Measurements from ENCODE around the gene BRD7.
"Not testable (repeated sequence)": the region's sequence is repeated elsewhere in the genome, so short reads cannot be mapped to it uniquely, and the experiment has no call there.

Gene BRD7

DNA sequence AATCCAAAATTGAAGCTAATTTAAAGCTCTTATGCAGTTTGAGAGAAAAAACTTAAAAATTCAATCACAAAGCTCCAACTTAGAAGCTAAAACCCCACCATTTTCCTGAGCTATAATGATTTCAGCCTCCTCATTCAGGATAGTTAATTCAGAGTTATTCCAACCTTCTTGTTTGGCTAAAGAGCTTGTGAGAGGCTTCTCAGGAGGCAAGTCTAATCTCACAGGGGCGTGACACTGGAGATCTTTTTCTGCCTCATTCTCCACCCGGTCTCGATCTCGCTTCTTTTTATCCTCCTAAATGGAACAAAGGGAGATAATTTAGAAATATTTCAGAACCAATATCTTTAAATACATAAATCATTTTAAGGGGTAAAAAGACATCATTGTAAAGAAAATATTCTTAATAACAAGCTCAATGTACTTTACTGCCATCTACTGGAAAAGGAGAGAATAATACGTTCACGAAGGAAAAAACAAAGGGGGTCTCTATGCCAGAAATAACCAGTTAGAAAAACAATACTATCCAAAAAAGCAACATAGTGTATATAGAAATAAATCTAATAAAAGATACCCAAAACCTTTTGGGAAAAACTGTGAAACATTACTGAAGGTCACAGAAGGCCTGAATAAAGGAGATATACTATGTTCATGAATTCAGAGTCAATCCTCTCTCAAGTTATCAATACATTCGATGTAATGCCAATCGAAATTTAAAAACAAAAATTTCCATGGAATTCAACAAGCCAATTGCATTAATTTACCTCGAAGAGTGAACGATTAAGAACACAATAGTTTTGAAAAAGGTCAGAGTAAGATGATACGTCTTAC, 13.9 kb downstream of the BRD7 start:
- DNase-seq (ENCODE audit: low read depth), result no peak

DNA sequence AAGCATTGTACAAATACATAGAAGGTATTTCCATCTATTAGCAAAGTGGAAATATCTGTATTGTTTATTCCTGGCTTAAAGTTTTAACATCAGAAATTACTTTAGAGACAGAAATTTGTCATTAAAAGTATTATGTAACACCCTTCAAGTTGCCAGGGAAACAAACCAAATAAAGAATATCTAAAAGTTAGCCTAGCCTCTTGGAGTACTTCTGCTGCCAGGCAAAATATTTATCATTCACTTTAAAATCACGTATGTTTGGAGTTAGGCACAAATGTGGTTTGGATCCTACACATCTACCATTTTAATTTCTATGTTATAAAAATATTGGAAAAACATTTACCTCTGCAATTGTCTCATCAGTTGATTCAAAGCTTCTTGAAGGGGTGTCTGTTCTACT, 14.7 kb downstream of the BRD7 start:
- DNase-seq (ENCODE audit: low read depth), result no peak

DNA sequence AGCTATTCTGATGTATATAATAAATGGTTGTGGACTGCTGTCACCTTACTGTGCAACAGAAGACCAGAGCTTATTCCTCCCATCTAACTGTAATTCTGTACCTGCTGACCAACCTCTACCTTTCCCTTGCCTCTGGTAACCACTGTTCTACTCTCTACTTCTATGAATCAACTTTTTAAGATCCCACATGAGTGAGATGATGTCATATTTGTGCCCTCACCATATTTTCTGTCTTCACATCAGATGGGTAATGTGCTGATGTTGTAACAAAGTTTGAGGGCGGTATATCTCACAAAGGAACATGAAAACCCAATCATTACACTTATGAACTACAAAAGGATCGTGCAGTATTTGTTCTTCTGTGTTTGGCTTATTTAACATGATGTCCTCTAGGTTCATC, 16.8 kb downstream of the BRD7 start:
- DNase-seq (ENCODE audit: low read depth), result no peak

DNA sequence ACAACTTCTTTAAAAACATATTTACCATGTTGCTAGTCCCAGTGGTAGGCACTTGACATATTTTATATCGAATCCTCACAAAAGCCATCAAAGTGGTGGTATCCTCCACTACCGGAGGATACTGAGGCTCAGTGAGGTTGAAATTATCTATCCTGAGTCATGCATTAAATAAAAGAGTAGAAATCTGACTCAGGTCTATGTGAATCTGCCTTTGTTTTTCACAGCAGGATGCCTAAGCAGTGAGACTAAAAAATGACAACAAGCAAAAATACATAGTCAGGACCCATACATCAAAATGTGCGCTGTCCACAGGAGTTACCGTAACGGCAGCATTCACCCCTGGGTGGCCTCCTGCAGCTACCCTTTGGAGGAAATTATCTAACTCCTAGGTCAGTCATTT, 17.7 kb downstream of the BRD7 start:
- DNase-seq (ENCODE audit: low read depth), result no peak

DNA sequence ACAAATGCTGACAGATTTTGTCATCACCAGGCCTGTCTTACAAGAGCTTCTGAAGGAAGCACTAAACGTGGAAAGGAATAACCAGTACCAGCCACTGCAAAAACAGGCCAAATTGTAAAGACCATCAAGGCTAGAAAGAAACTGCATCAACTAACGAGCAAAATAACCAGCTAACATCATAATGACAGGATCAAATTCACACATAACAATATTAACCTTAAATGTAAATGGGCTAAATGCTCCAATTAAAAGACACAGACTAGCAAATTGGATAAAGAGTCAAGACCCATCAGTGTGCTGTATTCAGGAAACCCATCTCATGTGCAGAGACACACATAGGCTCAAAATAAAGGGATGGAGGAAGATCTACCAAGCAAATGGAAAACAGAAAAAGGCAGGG, 23.6 kb downstream of the BRD7 start:
- not testable (repeated sequence) for DNase-seq (ENCODE audit: low read depth)

DNA sequence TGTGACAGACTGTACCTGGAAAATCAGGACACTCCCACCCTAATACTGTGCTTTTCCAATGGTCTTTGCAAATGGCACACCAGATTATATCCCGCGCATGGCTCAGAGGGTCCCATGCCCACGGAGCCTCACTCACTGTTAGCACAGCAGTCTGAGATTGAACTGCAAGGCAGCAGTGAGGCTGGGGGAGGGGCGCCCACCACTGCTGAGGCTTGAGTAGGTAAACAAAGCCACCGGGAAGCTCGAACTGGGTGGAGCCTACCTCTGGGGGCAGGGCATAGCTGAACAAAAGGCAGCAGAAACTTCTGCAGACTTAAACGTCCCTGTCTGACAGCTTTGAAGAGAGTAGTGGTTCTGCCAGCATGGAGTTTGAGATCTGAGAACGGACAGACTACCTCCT, 25.2 kb downstream of the BRD7 start:
- not testable (repeated sequence) for DNase-seq (ENCODE audit: low read depth)

DNA sequence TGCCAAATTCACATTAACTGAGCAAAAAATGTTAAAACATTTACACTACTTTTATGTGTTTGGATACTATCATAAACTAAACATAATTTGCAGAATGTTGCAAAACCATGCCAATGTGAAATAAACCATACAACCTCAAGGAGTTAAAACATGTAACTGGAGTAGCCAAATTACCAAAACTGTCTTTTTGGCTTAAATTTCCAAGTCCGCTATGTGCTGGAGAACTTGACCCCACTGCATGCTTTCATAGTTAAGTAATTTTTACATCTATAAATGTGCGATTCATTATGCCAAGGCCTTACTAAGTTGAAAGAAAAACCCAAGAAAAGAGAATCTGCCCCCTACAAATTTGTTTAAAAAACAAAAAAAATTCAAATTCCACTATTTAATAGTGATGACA, 28.2 kb downstream of the BRD7 start:
- DNase-seq (ENCODE audit: low read depth), result no peak

DNA sequence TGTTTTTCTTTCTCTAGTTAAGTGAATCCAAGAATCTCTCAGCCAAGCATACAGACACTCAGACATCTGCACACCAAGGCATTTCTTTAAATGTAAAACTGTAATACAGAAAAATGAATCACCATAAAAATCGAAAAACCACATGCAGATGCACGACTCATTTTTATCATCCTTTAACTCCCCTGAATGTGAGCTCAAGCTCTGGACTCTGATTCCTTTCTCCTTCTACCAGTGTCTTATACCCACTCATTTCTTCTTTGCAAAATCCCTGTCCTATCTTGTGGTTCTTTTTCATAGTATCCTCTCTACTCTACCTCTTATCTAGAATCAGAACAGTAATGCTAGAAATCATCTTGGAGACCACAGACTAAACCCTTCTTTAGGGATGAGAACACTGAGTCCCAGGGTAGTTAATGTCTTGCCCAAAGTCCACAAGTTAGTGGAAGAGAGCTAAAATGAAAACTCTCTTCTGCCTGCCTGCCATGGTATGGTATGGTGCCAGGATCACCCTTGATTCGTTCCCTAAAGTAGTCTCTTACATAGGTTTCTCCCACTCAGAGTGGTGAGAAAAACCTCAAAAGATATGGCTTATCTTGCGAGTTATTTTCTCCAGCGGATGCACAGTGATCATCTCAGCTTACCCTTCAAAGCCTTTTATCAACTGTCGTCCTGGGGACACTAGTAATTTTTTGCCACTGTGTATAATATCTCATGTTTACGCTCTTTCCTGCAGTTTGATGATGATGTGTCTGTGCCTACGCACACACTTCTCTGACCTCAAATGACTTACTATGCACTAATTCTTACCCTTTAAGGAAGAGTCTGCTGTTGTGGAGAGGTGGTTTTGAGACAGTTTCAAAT, 30.2 kb downstream of the BRD7 start:
- no peak for DNase-seq (ENCODE audit: low read depth)

DNA sequence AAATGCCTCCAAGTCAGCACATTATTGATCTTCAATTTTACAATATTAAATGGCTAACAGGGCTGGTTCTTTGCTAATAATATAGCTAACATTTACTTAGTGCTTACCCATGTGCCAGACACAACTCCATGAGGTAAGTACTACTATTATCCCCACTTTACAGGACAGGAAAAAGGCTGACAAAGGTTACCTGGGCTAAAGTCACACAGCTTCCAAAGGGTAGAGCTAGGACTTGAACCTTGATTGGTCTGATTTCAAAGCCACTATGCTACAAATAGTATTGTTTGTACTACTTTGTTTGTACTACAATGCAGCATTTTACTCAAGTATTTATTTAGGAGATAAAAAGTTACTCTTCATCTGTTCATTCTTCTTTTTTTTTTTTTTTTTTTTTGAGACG, 31.9 kb downstream of the BRD7 start:
- no peak for DNase-seq (ENCODE audit: low read depth)

DNA sequence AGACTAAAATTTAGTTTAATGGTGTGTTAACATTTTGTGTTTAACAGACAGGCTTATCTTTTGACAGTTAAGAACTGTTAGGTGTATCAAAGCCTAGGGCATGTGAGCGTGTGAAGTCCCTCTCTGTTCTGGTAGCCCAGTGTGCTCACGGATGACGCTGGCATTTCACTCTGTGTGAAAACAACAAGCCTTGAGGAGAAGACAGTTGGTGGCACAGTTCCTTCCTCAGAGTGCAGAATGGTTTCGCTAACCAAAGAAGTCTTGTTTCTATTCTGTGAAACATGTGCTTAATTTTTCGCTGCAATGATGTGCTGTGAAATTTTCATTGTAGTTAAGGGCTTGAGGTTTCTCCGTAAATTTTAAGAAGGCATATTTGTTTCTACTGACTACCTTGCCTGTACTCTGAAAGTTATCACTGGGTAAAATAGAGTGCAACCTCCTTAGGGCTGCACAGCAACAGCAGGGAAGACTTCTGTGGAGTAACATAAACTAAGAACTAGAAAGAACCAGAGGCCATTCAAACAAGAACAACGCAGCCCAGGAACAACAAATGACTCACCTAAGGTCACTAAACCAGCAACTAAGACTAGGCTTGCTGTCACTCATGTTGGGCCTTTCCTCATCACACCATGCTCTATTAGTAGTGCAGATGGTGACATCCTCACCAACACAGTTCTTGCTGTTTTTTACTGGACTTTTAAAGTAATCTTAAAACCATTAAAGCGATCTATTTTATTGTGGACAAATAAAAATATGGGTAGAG, 33.4 kb downstream of the BRD7 start:
- DNase-seq (ENCODE audit: low read depth), result peak; percentile 21

DNA sequence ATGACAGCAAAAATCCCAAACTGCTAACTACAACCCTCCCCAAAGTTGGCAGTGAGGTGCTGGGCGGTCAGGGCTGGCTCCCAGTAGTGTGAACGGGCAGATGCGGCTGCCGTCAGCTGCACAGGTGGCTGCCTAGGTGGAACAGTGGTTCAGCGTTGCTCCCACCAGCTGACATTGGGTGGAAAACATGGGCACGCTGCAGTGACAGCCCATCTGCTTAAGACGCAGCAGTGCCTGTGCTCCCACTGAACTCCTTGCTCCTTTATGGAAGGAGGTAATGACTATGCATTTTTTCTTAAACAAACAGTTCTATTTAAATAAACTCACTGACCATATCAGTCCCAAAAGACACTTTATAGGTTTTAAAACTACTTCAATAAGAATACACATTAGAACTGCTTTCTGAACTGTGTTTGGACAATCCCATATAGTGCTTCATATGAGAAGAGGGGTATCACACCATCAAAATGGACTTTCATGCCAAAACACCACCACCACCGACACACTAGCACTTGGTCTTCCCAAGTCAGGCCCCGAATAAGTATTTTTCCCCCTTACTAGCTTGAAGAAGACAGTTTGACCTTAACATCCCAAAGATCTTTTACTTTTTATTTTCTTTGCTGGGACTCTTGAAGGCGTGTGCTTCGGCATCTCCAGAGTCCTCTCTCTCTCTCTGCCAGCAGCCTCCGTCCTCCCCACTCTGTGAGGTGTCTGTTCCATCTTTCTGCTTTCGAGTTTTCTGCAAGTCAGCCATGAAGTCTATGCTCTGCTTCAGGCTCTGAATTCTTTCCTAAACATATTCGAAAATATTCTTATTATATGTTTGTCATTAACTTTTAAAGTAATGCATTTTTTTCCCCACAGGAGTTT, 34.4 kb downstream of the BRD7 start:
- no peak for DNase-seq (ENCODE audit: low read depth)

DNA sequence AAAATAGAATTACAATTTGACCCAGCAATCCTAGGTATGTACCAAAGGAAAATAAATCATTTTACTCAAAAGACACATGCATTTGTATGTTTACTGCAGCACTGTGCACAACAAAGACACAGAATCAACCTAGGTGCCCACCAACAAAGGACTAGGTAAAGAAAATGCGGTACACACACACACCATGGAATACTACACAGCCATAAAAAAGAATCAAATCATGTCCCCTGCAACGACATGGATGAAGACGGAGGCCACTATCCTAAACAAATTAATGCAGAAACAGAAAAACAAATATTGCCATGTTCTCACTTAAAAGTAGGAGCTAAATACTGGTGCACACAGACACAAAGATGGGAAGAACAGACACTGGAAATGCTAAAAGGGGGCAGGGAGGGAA, 36.2 kb downstream of the BRD7 start:
- no peak for DNase-seq (ENCODE audit: low read depth)

DNA sequence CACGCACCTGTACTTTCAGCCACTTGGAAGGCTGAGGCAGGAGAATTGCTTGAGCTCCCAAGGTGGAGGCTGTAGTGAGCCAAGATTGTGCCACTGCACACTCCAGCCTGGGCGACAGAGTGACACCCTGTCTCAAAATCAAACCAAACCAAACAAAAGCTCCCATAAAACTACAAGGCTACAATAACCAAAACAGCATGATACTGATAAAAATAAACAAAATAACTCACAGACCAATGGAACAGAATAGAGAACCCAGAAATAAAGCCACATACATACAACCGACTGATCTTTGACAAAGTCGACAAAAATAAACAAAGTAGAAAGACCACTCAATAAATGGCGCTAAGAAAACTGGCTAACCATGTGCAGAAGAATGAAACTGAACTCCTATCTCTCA, 37.2 kb downstream of the BRD7 start:
- DNase-seq (ENCODE audit: low read depth), result no peak

DNA sequence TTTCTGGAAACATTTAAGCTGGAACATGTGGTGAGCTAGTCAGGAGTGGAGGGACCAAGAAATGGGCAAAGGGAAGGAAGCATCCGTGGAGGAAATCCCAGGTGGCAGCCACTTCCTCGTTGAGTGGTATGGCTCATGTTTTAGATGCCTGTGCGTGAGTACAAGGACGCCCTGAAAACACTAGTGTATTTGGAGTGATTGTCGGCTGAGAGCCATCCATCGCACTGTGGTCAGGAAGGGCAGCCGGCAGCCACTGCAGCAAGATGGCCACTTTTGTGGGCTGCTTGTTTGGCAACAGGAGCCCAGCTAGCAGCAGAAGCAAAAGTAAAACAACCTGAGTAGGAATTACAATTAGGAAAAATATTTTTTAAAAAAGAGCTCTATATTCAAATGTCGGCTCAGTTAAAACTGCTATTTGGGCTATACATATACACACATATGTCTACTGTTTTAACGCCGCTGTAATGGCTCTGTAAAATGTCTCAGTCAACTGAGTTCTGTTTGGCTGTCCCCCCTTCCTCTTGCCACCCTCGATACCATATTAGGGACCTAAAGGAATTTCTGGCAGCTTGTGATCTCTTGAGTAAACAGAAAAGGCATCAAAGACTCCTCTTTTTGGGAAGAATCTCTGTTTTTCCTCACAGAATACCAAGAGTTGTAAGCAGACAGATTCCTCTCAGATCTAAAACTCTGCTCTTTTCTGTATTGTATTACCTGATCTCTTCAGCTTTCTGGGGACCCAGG, 39.2 kb downstream of the BRD7 start:
- DNase-seq (ENCODE audit: low read depth), result no peak

DNA sequence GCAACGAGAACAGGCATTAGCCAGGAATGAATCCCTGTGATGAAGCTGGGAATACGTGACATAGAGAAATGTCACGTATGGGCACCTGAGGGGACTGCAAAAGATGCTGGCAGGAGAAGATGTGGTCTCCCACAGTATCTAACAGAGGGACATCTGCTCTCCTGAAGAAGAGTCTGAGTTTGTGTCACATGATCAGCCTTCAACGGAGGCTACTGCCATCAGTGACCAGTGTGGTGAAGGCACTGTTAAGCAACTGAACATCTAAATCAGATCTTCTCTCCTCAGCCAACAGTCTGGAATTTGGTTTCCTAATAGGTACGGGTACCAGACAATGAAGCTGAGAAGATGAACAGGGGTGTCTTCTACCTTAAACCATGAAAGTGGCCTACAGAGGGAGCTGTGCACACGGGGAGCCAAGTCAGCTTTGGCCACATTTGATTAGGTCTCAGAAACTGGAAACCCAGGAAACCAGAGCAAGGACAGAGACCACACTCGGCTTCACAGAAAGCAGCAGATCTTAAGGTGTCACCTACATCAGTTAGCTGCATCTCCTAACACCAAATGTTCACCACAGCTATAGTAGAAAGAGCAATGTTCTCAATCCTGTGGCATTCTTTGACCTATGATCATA, 41.8 kb downstream of the BRD7 start:
- peak; percentile 33 for DNase-seq (ENCODE audit: low read depth)

DNA sequence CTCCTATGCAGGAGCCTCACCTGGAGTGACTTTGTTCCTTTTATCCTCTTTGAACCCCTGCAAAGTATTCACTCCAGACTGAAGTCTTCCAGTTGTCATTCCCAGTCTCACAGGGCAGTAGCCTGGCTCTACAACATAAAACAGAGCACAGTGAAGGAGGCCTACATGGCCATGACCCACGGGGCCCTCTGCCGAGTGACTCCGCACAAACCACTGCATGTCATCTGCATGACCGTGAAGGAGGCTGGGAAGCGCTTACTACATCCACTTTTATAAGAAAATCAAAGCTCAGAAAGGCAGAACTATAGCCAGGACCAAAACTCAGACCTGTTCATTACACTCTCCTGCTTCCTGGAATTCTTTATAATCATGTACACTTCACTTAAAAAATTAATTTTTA, 42.5 kb downstream of the BRD7 start:
- DNase-seq (ENCODE audit: low read depth), result no peak

DNA sequence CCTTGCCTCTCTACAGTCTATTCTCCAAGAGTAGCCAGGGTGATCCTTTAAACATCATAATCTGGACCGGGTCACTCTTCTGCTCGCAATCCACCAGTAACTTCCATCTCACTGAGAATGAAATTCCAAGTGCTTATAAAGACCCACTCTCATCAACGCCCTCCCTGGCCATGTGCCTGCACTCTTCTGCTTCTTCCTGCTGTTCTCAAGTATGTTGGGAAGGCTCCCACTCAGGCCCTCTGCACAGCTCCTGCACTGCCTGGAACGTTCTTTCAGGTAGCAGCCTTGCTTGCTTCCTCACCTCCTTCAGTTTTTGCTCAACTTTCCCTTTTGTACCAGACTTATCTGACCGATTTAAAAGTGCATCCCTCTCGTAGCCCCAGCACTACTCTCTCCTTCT, 44.4 kb downstream of the BRD7 start:
- no peak for DNase-seq (ENCODE audit: low read depth)

DNA sequence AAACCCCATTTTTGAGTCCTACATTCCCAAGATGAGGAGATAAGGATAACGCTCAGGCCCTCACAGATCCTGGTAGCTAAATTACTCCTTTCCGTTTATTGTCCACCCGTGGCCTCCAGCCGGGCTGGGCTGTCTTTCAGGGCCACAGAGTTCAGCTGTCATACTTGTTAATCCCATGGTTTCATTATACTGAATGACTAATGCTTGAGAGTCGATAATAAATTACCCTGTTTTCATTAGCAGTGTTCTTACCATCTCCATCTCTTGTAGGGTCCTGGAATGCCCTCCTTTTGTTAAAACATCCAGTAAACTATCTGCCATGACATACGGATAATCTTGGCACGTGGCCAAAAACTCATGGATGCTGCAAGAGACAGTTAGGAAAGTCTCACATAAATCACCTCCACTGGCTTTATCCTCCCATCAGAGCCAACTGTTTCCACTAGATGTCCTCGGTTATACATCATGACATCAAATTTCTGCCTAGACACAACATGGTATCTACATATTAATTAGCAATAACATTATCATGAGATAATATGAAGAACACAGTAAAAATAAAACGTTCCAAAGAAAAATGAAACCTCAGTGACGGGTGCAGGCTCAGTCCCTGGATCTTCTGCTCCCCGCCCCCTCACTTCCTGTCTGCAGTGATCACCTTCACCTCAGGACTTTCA, 45.3 kb downstream of the BRD7 start:
- no peak for DNase-seq (ENCODE audit: low read depth)

DNA sequence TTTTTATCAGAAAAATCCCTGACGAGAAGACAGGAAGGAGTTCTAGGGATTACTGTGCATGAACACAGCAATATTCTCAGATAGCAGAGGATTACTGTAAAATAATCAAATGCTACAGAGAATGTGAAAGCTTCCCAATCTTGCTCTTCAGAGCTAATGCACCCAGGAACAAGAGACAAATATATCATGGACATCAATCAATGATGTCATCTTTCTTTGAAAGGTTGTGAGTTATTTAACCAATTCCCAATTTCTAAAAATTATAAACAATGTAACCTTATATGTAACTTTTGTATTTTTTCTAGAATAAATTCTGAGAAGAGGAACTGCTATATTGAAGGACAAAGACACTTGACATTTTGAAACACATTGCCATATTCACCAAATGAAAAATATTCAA, 46.5 kb downstream of the BRD7 start:
- no peak for DNase-seq (ENCODE audit: low read depth)

DNA sequence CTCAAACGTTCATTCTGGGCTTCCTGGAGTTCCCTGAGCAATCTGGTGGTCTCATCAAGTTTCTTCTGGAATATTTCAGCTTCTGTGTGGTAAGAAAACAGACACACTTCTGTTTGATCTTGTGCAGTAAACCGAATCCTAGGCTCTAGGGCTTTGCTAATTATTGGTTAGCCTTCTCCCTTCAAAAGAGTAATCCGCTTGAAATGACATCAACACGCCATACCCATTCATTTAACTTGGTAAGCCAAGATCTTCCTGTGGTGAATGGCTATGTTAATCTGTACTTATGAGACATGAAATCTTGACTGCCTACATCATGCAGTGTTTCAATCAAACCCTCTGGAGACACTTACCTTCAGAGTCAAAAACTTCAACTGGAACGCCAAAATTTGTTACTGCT, 48.5 kb downstream of the BRD7 start:
- DNase-seq (ENCODE audit: low read depth), result no peak

Measured in activated T-helper 9 cell treated with anti-CD3 and anti-CD28 coated beads, Interleukin-2, amount 50 U/mL, for 16 hours (primary cell).